Fibroblast of the aortic adventitia (primary cell): ENCODE data around the gene FAM187B. TPM values are rescaled to one million over a fixed set of nuclear protein-coding genes. Genes with fewer than 3 reads are reported as not detected.
"Not testable (repeated sequence)": the region's sequence is repeated elsewhere in the genome, so short reads cannot be mapped to it uniquely, and the experiment has no call there.

Source experiments
- DNase-seq: peaks from one replicate; pipeline ENCODE4 v3.0.0-alpha.2; 2010; ENCODE audit warnings: low read depth
- H3K4me3 ChIP-seq: 2 replicates; pipeline ENCODE4 v1.5.1; 2011; ENCODE audit warnings: low read depth, mild to moderate bottlenecking, control low read depth, low read length, moderate library complexity
- CTCF ChIP-seq: IDR thresholded peaks from 2 replicates; pipeline ENCODE4 v1.5.1; 2011; ENCODE audit warnings: mild to moderate bottlenecking, low read length, control low read depth, inconsistent platforms; ENCODE audit not compliant: insufficient read depth
- total RNA-seq: library from RNA; depleted of rRNA; stranded (reverse); fragments of >200 nt; gene quantifications from 2 replicates; pipeline ENCODE4 v1.2.3, GENCODE V29; 2012; ENCODE audit warnings: low replicate concordance

FAM187B gene
- total RNA-seq, 1 donor = not detected

GRCh38 chr19:35202722-35203688, 25.5 kb downstream of the FAM187B start:
- no peak for DNase-seq
- no peak overlapping the region for H3K4me3 ChIP-seq
- TF ChIP-seq CTCF = no peak

- no peak for DNase-seq
- no peak for TF ChIP-seq CTCF
- no peak overlapping the region for H3K4me3 ChIP-seq
Measured at GRCh38 chr19:35199481-35199880, 29.1 kb downstream of the FAM187B start.

GRCh38 chr19:35196861-35197260, 31.7 kb downstream of the FAM187B start:
- DNase-seq, H3K4me3 ChIP-seq: not testable (repeated sequence)

GRCh38 chr19:35195830-35196229, 32.7 kb downstream of the FAM187B start:
- H3K4me3 ChIP-seq = no peak overlapping the region
- no peak for TF ChIP-seq CTCF
- peak; percentile 11 for DNase-seq

GRCh38 chr19:35194012-35194984, 34.2 kb downstream of the FAM187B start:
- no peak overlapping the region for H3K4me3 ChIP-seq
- no peak for DNase-seq
- TF ChIP-seq CTCF = no peak

GRCh38 chr19:35184884-35185283, 43.7 kb downstream of the FAM187B start:
- no peak for TF ChIP-seq CTCF
- no peak for DNase-seq
- H3K4me3 ChIP-seq = no peak overlapping the region

- H3K4me3 ChIP-seq = no peak overlapping the region
- TF ChIP-seq CTCF = no peak
- no peak for DNase-seq
Measured at GRCh38 chr19:35184267-35184666, 44.3 kb downstream of the FAM187B start.
